GM19463 (cell line): ENCODE measurements around the gene PUSL1.

Experiments
- ATAC-seq: cut with Tn5 transposase; IDR thresholded peaks from one replicate; pipeline ENCODE4 v1.9.1; 2021; ENCODE audit warnings: mild to moderate bottlenecking, moderate library complexity; ENCODE audit not compliant: unreplicated experiment

The PUSL1 gene

DNA sequence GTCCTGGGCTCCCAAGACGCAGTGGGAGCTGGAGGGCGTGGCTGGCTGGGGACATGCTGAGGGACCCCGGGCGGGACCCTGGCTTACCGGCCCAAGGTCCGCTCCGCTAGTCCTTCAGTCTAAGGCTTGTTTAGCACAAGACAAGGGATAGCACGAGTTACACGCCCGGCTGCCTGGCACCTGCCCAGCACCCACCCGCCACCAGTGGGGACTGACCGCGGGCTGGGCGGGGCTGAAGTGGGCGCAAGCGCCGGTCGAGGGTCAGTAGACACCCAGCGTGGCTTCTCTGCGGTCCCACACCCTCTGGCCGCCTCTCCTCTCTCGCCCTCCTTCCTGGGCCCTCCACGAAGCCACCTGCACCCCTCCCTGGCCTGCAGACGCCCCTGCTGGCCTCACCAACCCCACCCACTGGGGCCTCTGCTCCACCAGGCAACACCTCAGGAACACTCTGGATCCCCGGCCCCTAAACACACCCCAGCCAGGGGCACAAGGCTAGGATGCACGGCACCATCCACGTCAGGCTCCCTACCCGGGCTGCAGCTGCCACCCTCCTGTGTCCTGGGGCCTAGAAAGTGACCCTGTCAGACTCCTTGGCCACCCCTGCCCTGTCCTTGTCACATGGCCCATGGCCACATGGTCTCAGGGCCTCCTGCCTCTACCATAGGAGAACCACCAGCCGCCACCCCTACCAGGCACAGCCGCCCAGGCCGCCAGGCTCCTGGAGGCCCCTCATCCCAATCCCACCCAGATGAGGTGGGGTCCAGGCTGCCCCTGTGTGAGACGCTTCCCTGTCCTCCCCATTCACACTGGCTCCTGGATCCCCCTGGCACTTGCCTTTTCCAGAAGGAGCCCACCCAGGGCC is 28.8 kb downstream of the PUSL1 start:
- ATAC-seq: no peak

GRCh38 chr1:1337793-1338147 is 29.4 kb downstream of the PUSL1 start:
- ATAC-seq: no peak

DNA sequence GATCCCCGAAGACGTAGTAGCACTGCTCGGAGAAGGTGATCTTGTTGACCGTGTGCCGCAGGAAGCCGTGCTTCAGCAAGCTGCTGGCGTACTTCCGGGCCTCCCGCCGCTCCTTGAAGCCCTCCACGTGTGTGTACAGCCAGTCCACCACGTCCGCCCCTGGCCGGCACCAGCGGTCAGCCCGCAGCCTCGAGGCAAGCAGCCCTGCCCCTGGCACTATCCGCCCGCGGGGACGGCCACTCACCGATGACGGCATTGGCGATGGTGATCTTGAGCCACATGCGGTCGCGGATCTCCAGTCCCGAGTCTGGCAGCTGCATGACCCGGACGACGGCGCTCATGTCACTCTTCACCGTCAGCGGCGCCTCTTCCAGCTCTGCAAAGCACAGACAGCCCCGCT is 29.9 kb downstream of the PUSL1 start:
- ATAC-seq: no peak

- ATAC-seq: no peak
These were observed 31.8 kb downstream of the PUSL1 start for GRCh38 chr1:1340185-1340584.

DNA sequence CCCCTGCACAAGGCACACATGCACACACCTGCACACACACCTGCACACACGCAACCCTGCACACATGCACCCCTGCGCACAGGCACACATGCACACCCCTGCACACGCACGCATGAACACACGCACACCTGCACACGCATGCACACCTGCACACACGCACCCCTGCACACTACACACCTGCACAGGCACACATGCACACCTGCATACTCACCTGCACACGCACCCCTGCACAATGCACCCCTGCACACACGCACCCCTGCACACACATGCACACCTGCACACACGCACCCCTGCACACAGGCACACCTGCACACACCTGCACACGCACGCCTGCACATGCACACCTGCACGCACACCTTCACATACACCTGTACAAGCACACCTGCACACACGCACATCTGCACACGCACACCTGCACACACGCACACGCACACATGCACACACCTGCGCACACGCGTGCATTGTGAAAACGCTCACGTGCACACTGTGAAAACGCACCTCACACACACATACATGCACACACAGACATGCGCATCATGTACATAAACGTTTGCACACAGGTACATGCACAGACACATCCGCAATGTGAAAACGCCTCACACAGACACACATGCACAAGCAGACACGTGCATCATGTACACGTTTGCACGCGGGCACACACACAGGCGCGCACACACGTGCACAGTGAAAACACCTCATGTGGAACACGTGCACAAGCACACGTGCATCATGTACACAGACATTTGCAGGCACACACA is 32.6 kb downstream of the PUSL1 start:
- ATAC-seq: no peak

DNA sequence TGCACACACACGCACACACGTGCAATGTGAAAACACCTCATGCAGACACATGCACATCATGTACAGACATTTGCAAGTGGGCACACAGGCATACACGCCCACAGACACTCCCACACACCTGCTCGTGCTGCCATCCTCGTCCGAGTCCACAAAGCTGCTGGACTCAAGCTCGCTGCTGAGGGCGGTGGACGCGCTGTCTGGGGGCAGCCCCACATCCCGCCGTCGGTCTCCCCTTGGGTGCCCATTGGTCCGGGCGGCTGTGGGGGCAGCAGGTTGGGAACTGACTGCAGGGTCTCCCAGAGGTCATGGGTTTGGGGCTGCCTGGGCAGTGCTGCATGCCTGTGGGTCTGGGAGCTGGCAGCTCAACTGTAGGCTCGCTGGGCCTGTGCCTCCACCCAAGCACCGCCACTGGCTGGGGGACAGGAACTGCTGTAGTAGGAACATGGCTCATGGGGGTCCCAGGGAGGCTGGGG is 33.2 kb downstream of the PUSL1 start:
- no peak for ATAC-seq

DNA sequence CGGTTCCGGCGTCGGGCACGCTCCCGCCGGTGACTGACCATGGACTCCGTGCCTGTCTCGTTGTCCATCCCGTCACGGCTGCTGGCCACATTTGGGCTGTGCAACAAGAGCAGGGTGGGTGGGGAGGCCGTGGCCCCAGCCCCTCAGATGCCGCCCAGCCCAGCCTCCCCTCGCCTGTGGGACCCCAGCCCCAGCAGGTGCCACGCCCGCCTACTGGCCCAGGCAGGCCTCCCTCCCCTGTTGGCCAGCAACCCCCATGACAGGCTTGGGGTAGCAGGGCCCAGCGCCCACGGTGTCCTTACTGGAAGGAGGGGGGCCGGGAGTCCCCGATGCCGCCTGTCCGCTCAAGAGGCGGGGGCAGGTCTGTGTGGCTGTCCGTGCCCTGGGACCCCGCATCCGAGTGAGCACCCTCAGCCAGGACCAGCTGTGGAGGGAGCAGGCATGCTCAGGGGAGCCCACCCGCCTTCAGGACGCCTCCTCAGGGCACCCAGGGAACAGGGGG is 33.7 kb downstream of the PUSL1 start:
- no peak for ATAC-seq

- no peak for ATAC-seq
These were observed 34.3 kb downstream of the PUSL1 start for GRCh38 chr1:1342584-1343115.

DNA sequence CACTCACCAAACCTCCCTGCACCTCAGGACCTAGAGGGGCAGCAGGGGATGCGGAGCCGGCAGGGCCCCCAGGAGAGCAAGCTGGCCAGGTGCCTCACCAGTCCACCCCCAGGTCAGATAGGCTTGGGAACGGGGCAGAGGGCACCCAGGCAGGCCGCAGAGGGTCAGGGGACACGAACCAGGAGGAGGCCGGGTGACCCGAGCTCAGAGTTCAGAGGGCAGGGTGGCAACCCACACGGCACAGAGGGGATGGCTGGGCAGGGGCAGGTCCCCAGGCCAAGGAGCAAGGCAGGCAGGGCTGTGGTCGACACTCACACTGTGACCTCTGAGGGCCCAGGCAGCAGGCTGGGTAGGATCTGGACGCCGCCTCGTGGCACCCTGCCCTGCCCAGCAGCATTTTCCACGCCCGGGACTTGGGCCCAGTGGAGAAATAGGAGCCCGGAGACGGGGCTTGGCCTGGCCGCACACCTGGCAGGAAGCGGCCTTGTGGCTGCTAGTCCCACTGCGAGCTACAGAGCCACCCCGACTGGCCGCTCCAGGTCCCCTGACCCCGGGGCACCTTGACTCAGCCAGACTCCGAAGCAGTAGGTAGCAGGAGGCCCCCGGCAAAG is 35.5 kb downstream of the PUSL1 start:
- no peak for ATAC-seq

DNA sequence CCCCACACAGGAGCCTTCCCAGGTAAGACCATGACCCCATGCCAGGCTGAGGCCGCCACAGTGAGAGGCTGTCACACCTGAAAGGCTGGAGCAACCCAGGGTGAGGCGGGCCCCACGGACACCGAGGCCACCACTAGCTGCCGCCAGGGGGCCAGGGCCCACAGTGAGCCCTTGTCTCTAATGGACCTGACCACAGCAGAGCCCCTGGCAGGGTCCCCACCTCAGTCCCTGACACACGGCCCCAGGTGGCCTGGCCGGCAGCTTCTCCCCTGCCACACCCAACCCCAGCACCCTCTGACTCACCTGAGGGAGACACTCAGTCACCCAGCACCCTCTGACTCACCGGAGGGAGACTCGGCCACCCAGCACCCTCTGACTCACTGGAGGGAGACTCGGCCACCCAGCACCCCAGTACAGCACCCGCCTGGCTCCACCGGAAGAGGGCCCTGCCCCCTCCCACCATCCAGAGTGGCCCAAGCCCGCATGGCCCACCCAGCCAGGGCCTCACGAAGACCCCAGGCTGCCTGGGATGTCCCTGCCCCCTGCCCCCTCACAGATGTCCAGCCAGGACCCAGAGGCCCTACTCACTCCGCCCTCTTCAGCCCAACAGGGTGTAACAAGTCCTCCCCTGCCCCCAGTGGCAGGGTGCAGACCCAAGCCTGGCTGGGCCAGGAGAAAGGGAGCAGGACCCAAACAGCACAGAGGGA is 36.4 kb downstream of the PUSL1 start:
- no peak for ATAC-seq

- no peak for ATAC-seq
These were observed 37.0 kb downstream of the PUSL1 start for GRCh38 chr1:1345384-1345783.

DNA sequence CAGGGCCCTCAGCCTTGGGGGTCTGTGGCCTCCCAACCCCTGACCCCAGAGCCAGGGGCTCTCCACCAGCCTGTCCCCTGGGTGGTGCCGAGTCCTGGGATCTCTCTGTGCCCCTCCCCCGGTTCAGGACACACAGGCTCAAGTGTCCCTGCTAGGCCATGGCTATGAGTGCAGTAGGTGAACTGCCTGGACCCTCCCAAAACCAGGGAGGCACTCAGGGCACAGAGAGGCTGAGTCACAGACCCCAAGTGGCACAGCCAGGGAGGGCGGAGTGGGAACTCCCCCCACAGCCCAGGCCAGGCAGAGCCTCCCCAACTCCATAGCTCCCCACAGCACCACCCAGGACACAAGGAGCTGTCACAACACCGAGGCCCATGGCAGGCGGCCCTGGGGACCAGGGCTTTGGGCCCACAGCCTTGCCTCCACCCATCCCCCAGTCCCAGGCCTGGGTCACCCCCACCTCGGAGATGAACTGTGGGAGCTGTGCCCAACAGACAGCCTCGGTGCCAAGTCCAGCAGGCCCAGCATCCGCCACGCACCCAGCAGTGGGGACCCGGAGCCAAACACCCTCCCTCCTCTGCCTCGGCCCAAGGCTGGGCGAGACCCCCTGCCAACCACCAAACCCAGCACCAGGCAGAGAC is 37.6 kb downstream of the PUSL1 start:
- no peak for ATAC-seq

- no peak for ATAC-seq
These were observed 38.1 kb downstream of the PUSL1 start for GRCh38 chr1:1346501-1346890.

DNA sequence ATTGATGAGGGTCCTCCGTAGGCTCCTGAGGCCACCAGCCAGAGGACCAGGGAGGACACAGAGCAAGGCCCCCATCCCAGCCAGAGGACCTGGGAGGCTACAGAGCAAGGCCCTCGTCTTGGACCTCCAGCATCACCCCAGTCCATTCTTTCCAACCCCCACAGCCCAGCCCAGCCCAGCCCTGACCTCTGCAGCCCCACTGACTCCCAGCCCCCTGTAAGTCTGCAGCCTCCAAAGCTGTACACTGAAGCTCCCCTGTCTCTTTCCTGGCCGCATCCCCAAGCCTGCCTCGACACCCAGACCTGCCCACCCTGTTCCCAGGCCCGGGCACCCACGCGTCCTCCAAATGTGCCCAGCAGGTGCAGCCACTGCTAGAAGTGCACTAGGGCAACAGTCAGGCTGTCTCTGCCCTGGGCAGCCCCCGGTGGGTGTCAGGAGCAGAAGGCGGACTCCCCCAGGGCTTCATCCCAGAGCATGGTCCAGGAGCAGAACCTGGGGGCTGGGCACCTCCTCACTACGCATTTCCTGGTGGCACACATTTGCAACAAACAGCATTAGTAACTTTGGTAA is 38.7 kb downstream of the PUSL1 start:
- no peak for ATAC-seq

DNA sequence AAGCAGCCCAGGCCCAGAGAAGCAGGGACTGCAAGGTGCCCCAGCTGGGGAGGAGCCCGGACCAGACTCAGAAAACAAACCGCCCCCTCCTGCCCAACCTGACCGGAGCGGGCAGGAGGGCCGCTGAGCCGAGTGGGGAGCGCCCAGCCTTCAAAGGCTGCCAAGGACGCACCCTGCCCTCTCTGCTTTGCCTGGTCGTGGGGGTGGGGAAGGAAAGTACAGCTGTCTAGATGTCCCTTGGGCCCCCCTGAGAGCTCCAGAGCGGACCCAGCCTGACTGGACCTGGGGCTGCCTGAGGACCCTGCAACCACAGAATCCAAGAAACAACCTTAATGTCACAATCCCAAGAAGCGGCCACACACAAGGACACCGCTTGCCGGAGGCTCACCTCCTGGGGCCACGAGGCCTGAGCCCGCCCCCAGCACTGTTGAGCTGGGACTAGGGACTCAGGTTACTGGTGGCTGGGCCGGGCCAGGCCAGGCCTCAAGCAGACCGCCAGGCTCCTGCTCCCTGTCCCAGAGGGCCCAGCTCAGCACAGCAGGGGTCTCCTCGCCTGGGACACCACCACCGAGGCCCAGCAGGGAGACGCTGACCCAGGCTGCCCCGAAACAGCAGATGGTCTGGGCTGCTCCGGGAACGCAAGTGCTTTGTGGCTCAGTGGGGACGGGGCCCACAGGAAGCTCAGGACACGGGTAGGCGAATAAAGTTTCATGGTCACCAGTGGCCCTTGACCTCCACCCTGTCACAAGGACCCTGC is 39.4 kb downstream of the PUSL1 start:
- ATAC-seq: no peak

DNA sequence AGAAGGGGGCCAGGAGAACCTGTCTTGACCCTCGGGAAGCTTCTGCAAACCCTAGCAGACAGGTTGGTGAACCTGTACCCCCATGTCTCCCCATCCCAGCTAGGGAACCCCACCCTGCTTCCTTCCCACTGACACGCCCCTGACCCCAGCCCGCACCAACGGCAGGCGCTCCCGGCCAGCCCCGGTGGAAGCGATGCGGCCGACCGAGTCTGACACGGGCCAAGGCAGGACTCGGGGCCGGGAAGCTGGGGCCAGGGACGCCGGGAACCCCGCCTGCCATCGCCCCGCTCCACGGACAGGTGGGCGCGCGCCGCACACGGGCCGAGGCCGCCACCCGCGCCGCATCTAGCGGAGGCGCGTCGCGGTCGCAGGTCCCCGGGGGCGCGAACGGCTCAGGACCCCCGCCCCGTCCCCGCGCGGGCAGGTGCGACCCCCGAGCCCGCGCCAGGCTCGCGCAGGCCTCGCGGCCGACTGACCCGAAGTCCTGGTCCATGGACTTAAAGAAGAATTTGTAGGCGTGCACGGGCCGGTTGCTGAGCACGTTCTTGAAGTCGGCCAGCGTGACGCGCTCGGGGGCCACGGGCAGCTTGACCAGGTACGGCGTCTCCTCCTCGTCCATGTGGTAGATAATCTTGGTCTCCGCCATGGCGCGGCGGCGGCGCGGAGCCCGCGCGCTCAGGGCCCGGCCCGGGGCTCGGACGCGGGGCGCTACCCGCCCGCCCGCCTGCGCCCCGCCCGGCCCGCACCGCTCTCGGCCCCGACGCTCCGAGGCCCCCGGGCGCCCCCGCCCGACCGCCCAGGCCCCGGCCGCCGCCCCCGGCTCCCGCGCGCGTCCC is 40.2 kb downstream of the PUSL1 start:
- peak; percentile 34 for ATAC-seq

GRCh38 chr1:1349256-1350012 is 41.0 kb downstream of the PUSL1 start, which contains the start of gene DVL1:
Gene DVL1 (minus strand): TSS chr1:1349418. CDS start chr1:1349065, 353 bp downstream.
- peak; percentile 64 for ATAC-seq
